Endometrial microvascular endothelial cells (primary cell): ENCODE measurements around the gene GPR61. TPM values are rescaled to one million over a fixed set of nuclear protein-coding genes. Genes with fewer than 3 reads are reported as not detected.

Experiments used
- total RNA-seq: library from RNA; depleted of rRNA; stranded (reverse); fragments of >200 nt; gene quantifications from one replicate; pipeline ENCODE4 v1.2.3, GENCODE V29; 2015; ENCODE audit errors: inconsistent ontology term

The GPR61 gene
- total RNA-seq, 1 donor from 2014 or later: not detected

Other genes starting within 250 kb of the GPR61 start
- not detected for gene MYBPHL, start 232.9 kb upstream of the GPR61 start, total RNA-seq
- gene SORT1, start 142.0 kb upstream of the GPR61 start, total RNA-seq: 12.4 TPM
- gene PSMA5, start 113.4 kb upstream of the GPR61 start, total RNA-seq: 67.8 TPM
- gene SYPL2, start 73.3 kb upstream of the GPR61 start, total RNA-seq: 0.37 TPM
- 3.5 TPM for gene ATXN7L2, start 56.0 kb upstream of the GPR61 start, total RNA-seq
- gene CYB561D1, start 45.8 kb upstream of the GPR61 start, total RNA-seq: 1.4 TPM
- 0.56 TPM for gene AMIGO1, start 30.1 kb upstream of the GPR61 start, total RNA-seq
- 15.3 TPM for gene GNAI3, start 8.7 kb downstream of the GPR61 start, total RNA-seq
- gene GNAT2, start 79.7 kb downstream of the GPR61 start, total RNA-seq: not detected
- gene AMPD2, start 80.0 kb downstream of the GPR61 start, total RNA-seq: 88.4 TPM
- gene GSTM4, start 116.2 kb downstream of the GPR61 start, total RNA-seq: 6.6 TPM
- gene GSTM2, start 128.2 kb downstream of the GPR61 start, total RNA-seq: 6.3 TPM
- gene GSTM1, start 147.9 kb downstream of the GPR61 start, total RNA-seq: 19.0 TPM
- gene GSTM5, start 172.4 kb downstream of the GPR61 start, total RNA-seq: not detected
- 30.4 TPM for gene GSTM3, start 201.2 kb downstream of the GPR61 start, total RNA-seq
- gene EPS8L3, start 224.1 kb downstream of the GPR61 start, total RNA-seq: not detected